PC-3 (cell line): ENCODE data around the gene DPH7. TPM values are rescaled to one million over a fixed set of nuclear protein-coding genes. Genes with fewer than 3 reads are reported as not detected.

Experiments used
- ATAC-seq: fragments of 200-7000 bp; cut with Tn5 transposase; 2 replicates; pipeline ENCODE4 v1.9.1; 2020; ENCODE audit warnings: mild to moderate bottlenecking, moderate library complexity
- BruUV-seq: library from RNA; stranded (reverse); fragments of 400-500 nt; replicated peaks from 2 replicates; lab custom pipeline; 2021; lab: Mats Ljungman, UMichigan
- CTCF ChIA-PET: fragments of 300-600 bp; sonication (Branson Sonifier 250); formaldehyde crosslinking; loops from one replicate; lab custom pipeline; 2022; ENCODE audit warnings: antibody characterized with exemption; lab: Charles Lee
- POLR2A ChIA-PET: fragments of 300-600 bp; sonication (Branson Sonifier 250); formaldehyde crosslinking; loops from one replicate; lab custom pipeline; 2022; ENCODE audit warnings: antibody characterized with exemption; ENCODE audit not compliant: unreplicated experiment; lab: Charles Lee
- DNase-seq: peaks from one replicate; pipeline ENCODE4 v3.0.0-alpha.2; 2015
- H2AFZ ChIP-seq: fragments of 300-600 bp; sonication (generic); 2 replicates; pipeline ENCODE4 v1.6.0; 2016; ENCODE audit warnings: antibody characterized with exemption, low read length
- H3F3A ChIP-seq: fragments of 300-600 bp; sonication (generic); one replicate; pipeline ENCODE4 v1.6.0; 2017; ENCODE audit warnings: antibody characterized with exemption, low read length, control low read depth, mild to moderate bottlenecking; ENCODE audit not compliant: unreplicated experiment
- H3K27ac ChIP-seq: fragments of 300-600 bp; sonication (generic); 2 replicates; pipeline ENCODE4 v1.5.1; 2016; ENCODE audit warnings: mild to moderate bottlenecking, low read length
- H3K27me3 ChIP-seq: fragments of 300-600 bp; sonication (generic); 2 replicates; pipeline ENCODE4 v1.6.1; 2016; ENCODE audit warnings: low read length, mixed read lengths
- H3K36me3 ChIP-seq: fragments of 300-600 bp; sonication (generic); 2 replicates; pipeline ENCODE4 v1.6.1; 2016; ENCODE audit warnings: low read depth, mixed run types, low read length, mixed read lengths
- H3K4me1 ChIP-seq: fragments of 300-600 bp; sonication (generic); 2 replicates; pipeline ENCODE4 v1.5.1; 2016; ENCODE audit warnings: low read length; ENCODE audit not compliant: insufficient read depth
- H3K4me2 ChIP-seq: fragments of 300-600 bp; sonication (generic); 2 replicates; pipeline ENCODE4 v1.6.0; 2016; ENCODE audit warnings: low read length
- H3K4me3 ChIP-seq: fragments of 300-600 bp; sonication (generic); 2 replicates; pipeline ENCODE4 v1.5.1; 2016; ENCODE audit warnings: mild to moderate bottlenecking, low read length, mixed read lengths
- H3K79me2 ChIP-seq: fragments of 300-600 bp; sonication (generic); 2 replicates; pipeline ENCODE4 v1.6.1; 2017; ENCODE audit warnings: low read length, mixed read lengths
- H3K9ac ChIP-seq: fragments of 300-600 bp; sonication (generic); 2 replicates; pipeline ENCODE4 v1.6.0; 2016; ENCODE audit warnings: mild to moderate bottlenecking, low read length
- H3K9me2 ChIP-seq: fragments of 300-600 bp; sonication (generic); replicated peaks from 2 replicates; pipeline ENCODE4 v1.6.1; 2016; ENCODE audit warnings: mixed run types, low read length, mixed read lengths
- H3K9me3 ChIP-seq: fragments of 300-600 bp; sonication (generic); 2 replicates; pipeline ENCODE4 v1.6.1; 2016; ENCODE audit warnings: low read length, mixed read lengths
- H4K20me1 ChIP-seq: fragments of 300-600 bp; sonication (generic); 2 replicates; pipeline ENCODE4 v1.6.1; 2016; ENCODE audit warnings: low read length, mixed read lengths
- EZH2 ChIP-seq: fragments of 300-600 bp; sonication (generic); IDR thresholded peaks from one replicate; pipeline ENCODE4 v1.6.1; 2017; ENCODE audit warnings: antibody characterized with exemption, mild to moderate bottlenecking, low read length; ENCODE audit not compliant: unreplicated experiment
- EZH2phosphoT487 ChIP-seq: fragments of 300-600 bp; sonication (generic); IDR thresholded peaks from 2 replicates; pipeline ENCODE4 v1.6.1; 2018; ENCODE audit warnings: mild to moderate bottlenecking, antibody characterized with exemption, low read length, borderline replicate concordance
- intact Hi-C: fragments of 100-400 bp; cut with micrococcal nuclease; formaldehyde crosslinking; loops from 2 replicates; pipeline ENCODE4 v1.9.0; 2023
- total RNA-seq: library from RNA; depleted of rRNA; stranded (reverse); fragments of >200 nt; gene quantifications from 2 replicates; pipeline ENCODE4 v1.2.3, GENCODE V29; 2014
- TF ChIP-seq, protein P1 (sequence below): fragments of 300-600 bp; sonication (generic); conservative IDR thresholded peaks from 2 replicates; pipeline ENCODE4 v1.5.1; 2017; ENCODE audit warnings: antibody characterized with exemption, low read depth, mild to moderate bottlenecking, low read length

Gene DPH7
- total RNA-seq, 1 experiment from 2014 or later: 35.1 TPM

DNA sequence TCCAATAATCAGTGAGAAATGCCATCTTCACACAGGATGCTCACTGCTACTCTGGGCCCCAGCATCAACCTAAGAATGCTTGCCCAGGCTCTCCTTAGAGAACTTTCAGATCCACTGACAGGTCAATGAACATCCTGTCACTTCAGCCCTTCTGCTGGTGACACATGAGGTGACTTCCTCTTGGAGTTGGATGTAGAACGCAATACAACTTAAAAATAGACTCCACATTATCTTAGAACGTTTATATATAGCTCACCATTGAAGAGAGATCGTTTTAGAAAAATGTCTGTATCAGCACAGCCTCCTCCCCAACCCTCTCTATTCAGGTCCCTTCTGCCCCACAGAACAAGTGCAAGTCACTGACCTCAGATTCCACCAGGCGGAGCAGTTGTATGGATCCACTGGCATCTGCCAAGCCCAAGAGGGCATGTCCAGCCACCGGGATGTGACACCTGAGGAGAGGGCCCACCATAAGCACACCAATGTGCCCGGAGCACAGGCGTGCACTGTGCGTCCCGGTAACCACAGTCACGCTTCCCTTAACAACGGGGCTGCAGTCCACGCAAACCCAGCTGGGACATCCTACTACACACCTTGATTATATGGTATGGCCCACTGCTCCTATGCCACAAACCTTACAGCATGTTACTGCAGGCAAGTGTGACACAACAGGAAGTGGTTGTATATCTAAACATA lies 2.9 kb downstream of the DPH7 start:
- Histone ChIP-seq H3F3A (no peaks in the 10 kb centered on the region), H3K4me2 (no peak overlapping the region), H3K36me3 (peaks cover 29% of the 10 kb centered on the region; the same call in 1 of the 2 replicates), H3K9ac (no peak overlapping the region), H3K27me3 (no peaks in the 10 kb centered on the region), H4K20me1 (0 out of 2 replicates have a peak, but pooled peaks cover 5% of the 10 kb centered on the region), H3K27ac (no peak overlapping the region), H3K79me2 (peaks cover 41% of the 10 kb centered on the region), H2AFZ (no peak overlapping the region), H3K9me2 (no peaks in the 10 kb centered on the region), H3K4me3 (no peak overlapping the region), H3K4me1 (peaks cover 12% of the 10 kb centered on the region; the same call in 1 of the 2 replicates), H3K9me3 (no peaks in the 10 kb centered on the region)
- ATAC-seq (no peak), DNase-seq (no peak)
- BruUV-seq: no TSS peak
- TF ChIP-seq, protein P1, sequence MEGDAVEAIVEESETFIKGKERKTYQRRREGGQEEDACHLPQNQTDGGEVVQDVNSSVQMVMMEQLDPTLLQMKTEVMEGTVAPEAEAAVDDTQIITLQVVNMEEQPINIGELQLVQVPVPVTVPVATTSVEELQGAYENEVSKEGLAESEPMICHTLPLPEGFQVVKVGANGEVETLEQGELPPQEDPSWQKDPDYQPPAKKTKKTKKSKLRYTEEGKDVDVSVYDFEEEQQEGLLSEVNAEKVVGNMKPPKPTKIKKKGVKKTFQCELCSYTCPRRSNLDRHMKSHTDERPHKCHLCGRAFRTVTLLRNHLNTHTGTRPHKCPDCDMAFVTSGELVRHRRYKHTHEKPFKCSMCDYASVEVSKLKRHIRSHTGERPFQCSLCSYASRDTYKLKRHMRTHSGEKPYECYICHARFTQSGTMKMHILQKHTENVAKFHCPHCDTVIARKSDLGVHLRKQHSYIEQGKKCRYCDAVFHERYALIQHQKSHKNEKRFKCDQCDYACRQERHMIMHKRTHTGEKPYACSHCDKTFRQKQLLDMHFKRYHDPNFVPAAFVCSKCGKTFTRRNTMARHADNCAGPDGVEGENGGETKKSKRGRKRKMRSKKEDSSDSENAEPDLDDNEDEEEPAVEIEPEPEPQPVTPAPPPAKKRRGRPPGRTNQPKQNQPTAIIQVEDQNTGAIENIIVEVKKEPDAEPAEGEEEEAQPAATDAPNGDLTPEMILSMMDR: no peak; the same call in 1 of the 2 replicates
- no peak for TF ChIP-seq EZH2phosphoT487
- no peak for TF ChIP-seq EZH2
- CTCF ChIA-PET: no interaction called here
- intact Hi-C loops: no loop called here
- POLR2A ChIA-PET: no interaction called here

DNA sequence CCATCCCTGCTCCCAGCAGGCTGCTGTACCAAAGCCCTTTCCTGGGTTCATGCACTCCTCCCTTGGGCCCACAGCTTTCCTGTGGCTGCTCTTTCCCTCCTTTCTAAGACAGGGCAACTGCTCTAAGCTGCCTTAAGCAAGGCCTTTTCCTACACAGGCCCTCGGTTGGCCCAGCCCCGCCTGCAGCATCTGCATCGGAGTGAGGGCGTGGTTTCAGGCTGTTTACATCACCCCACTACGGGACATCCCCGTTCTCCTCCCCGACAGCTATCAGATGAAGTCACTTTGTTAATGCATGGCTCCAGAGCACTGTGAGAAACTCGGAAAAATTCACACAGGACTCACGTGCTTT lies 3.4 kb downstream of the DPH7 start:
- no peaks in the 10 kb centered on the region for H3K9me2 ChIP-seq
- H3F3A ChIP-seq: no peaks in the 10 kb centered on the region
- ATAC-seq (no peak), DNase-seq (no peak)
- no peak overlapping the region for H3K9ac ChIP-seq
- H3K27me3 ChIP-seq: no peaks in the 10 kb centered on the region
- intact Hi-C loops: no loop called here
- peaks cover 29% of the 10 kb centered on the region; the same call in 1 of the 2 replicates for H3K36me3 ChIP-seq
- CTCF ChIA-PET: no interaction called here
- no peaks in the 10 kb centered on the region for H3K9me3 ChIP-seq
- H3K4me1 ChIP-seq: peaks cover 12% of the 10 kb centered on the region; the same call in 1 of the 2 replicates
- no peak overlapping the region for H2AFZ ChIP-seq
- no peak overlapping the region for H3K27ac ChIP-seq
- peaks cover 41% of the 10 kb centered on the region for H3K79me2 ChIP-seq
- no peak overlapping the region for H3K4me3 ChIP-seq
- no TSS peak for BruUV-seq
- no peak overlapping the region for H3K4me2 ChIP-seq
- 0 out of 2 replicates have a peak, but pooled peaks cover 5% of the 10 kb centered on the region for H4K20me1 ChIP-seq
- TF ChIP-seq EZH2phosphoT487 (no peak), EZH2 (no peak)
- TF ChIP-seq, protein P1: no peak
- POLR2A ChIA-PET: no interaction called here

DNA sequence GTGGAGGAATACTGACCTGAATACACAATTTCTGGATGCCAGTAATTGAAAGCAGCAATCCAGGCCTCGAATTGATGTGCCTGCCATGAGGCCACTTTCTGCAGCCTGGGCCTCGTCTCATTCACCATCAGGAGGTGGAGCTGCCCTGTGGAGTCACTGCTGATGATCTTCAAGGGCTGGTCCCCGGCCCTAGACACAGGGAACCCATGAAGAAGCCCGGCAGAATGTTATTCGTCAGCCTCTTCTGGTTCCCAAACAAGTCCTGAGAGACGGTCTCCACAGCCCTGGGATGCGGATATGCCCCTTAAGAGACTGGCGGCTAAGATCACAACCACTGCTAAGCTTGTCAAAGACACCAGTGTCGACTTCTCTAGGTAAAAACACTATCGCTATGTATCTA lies 4.5 kb downstream of the DPH7 start:
- DNase-seq (no peak), ATAC-seq (no peak)
- Histone ChIP-seq H2AFZ (no peak overlapping the region), H3K4me1 (peaks cover 10% of the 10 kb centered on the region; the same call in 1 of the 2 replicates), H3K9me2 (no peaks in the 10 kb centered on the region), H3K4me3 (no peak overlapping the region), H3F3A (no peaks in the 10 kb centered on the region), H3K27ac (no peak overlapping the region), H4K20me1 (0 out of 2 replicates have a peak, but pooled peaks cover 5% of the 10 kb centered on the region), H3K36me3 (peaks cover 29% of the 10 kb centered on the region; the same call in 1 of the 2 replicates), H3K4me2 (no peak overlapping the region), H3K27me3 (no peaks in the 10 kb centered on the region), H3K9me3 (no peaks in the 10 kb centered on the region), H3K79me2 (peaks cover 41% of the 10 kb centered on the region), H3K9ac (no peak overlapping the region)
- CTCF ChIA-PET: no interaction called here
- no TSS peak for BruUV-seq
- TF ChIP-seq EZH2 (no peak), EZH2phosphoT487 (no peak)
- TF ChIP-seq, protein P1: no peak
- POLR2A ChIA-PET: no interaction called here
- intact Hi-C loops: no loop called here
